ENCODE results near the gene TBRG1. TPM values are rescaled to one million over a fixed set of nuclear protein-coding genes. Genes with fewer than 3 reads are reported as not detected.
A peak's percentile ranks its signal among the peaks of the same experiment; 100 is the strongest.

The TBRG1 gene
- total and polyA plus RNA-seq, 4 donors: 13.4 to 32.4 (median 16.5) TPM

DNA sequence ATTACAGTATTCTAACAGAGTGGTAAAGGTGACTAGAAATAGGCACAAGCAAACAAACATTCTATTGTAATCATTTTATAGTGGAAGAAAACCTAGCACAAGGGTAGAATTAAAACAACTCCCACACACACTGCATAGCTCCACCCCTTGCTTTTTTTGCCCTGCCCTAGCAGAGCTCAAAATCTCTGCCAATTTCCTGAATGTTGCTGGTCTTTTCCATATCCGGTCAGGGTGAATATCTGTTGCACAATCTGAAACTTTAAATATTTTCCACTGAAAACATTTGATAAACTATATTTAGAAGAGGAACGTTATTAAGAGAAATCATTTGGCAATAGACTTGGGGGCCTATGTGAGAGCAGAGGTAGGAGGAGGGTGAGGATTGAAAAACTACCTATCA is 53.7 kb downstream of the TBRG1 start:
- Histone ChIP-seq H3K27ac (ENCODE audit: low read depth in 1 of 2, low read length in 2 of 2) (no peak overlapping the region), H3K27me3 (ENCODE audit: control insufficient read depth in 4 of 4, insufficient read depth in 4 of 4, low read length in 3 of 4) (no peaks in the 10 kb centered on the region), H3K36me3 (ENCODE audit: control insufficient read depth in 4 of 4, insufficient read depth in 3 of 4, low read depth in 1 of 4, low read length in 3 of 4) (no peaks in the 10 kb centered on the region), H3K9ac (ENCODE audit: low read depth in 1 of 2, low read length in 2 of 2) (no peak overlapping the region), H3K9me3 (ENCODE audit: control insufficient read depth in 4 of 4, low read length in 3 of 4) (no peaks in the 10 kb centered on the region), H3K4me3 (ENCODE audit: low read depth in 1 of 3, low read length in 3 of 3) (no peak overlapping the region), H3K4me1 (ENCODE audit: control insufficient read depth in 4 of 4, insufficient read depth in 4 of 4, low read length in 3 of 4) (peaks cover 7 to 19% (median 11%) of the 10 kb centered on the region in 4 donors)
- TF ChIP-seq TAF1 (conservative IDR thresholded peaks at IDR 0.05): no peak
- peak; percentile 26 for TF ChIP-seq YY1 (IDR thresholded peaks at IDR 0.05)
- TF ChIP-seq NR2F2 (IDR thresholded peaks at IDR 0.05): peak; percentile 36
- peak; percentile 12 for TF ChIP-seq REST (IDR thresholded peaks at IDR 0.05)
- peak; percentile 46 to 73 for TF ChIP-seq GABPA (IDR thresholded peaks at IDR 0.05 in 1 of 2, conservative IDR thresholded peaks at IDR 0.05 in 1 of 2)
- no peak for TF ChIP-seq HNF4G (IDR thresholded peaks at IDR 0.05)
- peak in 1 of 2 donors; percentile 14 for TF ChIP-seq JUND (IDR thresholded peaks at IDR 0.05)
- no peak for TF ChIP-seq ATF3 (IDR thresholded peaks at IDR 0.05)
- TF ChIP-seq RAD21 (IDR thresholded peaks at IDR 0.05): no peak
- peak in 1 of 2 donors; percentile 17 for TF ChIP-seq RXRA (IDR thresholded peaks at IDR 0.05)
- TF ChIP-seq, protein P1, sequence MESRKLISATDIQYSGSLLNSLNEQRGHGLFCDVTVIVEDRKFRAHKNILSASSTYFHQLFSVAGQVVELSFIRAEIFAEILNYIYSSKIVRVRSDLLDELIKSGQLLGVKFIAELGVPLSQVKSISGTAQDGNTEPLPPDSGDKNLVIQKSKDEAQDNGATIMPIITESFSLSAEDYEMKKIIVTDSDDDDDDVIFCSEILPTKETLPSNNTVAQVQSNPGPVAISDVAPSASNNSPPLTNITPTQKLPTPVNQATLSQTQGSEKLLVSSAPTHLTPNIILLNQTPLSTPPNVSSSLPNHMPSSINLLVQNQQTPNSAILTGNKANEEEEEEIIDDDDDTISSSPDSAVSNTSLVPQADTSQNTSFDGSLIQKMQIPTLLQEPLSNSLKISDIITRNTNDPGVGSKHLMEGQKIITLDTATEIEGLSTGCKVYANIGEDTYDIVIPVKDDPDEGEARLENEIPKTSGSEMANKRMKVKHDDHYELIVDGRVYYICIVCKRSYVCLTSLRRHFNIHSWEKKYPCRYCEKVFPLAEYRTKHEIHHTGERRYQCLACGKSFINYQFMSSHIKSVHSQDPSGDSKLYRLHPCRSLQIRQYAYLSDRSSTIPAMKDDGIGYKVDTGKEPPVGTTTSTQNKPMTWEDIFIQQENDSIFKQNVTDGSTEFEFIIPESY (IDR thresholded peaks at IDR 0.05): peak; percentile 26
- TF ChIP-seq SP1 (IDR thresholded peaks at IDR 0.05): peak; percentile 42
- no peak for TF ChIP-seq FOXA2 (IDR thresholded peaks at IDR 0.05)
- TF ChIP-seq EGR1 (IDR thresholded peaks at IDR 0.05; ENCODE audit: low read depth in 2 of 2): peak in 1 of 2 donors; percentile 40
- TF ChIP-seq, protein P2, sequence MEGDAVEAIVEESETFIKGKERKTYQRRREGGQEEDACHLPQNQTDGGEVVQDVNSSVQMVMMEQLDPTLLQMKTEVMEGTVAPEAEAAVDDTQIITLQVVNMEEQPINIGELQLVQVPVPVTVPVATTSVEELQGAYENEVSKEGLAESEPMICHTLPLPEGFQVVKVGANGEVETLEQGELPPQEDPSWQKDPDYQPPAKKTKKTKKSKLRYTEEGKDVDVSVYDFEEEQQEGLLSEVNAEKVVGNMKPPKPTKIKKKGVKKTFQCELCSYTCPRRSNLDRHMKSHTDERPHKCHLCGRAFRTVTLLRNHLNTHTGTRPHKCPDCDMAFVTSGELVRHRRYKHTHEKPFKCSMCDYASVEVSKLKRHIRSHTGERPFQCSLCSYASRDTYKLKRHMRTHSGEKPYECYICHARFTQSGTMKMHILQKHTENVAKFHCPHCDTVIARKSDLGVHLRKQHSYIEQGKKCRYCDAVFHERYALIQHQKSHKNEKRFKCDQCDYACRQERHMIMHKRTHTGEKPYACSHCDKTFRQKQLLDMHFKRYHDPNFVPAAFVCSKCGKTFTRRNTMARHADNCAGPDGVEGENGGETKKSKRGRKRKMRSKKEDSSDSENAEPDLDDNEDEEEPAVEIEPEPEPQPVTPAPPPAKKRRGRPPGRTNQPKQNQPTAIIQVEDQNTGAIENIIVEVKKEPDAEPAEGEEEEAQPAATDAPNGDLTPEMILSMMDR (IDR thresholded peaks at IDR 0.05; ENCODE audit: low read depth, low read length, missing input control): no peak
- TF ChIP-seq HNF4A (conservative IDR thresholded peaks at IDR 0.05): peak in 1 of 2 donors; percentile 19
- no peak for DNase-seq (ENCODE audit: low spot score)
- 3% methylated on average over 2 of the region's 2 CpGs for WGBS

DNA sequence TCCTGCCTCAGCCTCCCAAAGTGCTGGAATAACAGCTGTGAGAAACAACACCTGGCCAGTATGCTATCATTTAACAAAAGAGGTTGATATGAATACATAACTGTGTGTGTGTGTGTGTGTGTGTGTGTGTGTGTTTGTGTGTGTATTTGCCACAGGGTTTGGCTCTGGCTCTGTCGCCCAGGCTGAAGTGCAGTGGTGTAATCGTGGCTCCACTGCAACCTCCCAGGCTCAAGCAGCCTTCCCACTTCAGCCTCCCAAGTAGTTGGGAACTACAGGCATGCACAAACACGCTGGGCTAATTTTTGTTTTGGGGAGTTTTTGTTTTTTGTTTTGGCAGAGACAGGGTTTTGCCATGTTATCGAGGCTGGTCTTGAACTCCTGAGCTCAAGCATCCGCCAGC is 55.8 kb downstream of the TBRG1 start:
- no peak overlapping the region for H3K27ac ChIP-seq (ENCODE audit: low read depth in 1 of 2, low read length in 2 of 2)
- H3K4me3 ChIP-seq (ENCODE audit: low read depth in 1 of 3, low read length in 3 of 3): no peak overlapping the region
- H3K27me3 ChIP-seq (ENCODE audit: control insufficient read depth in 4 of 4, insufficient read depth in 4 of 4, low read length in 3 of 4): no peaks in the 10 kb centered on the region
- no peaks in the 10 kb centered on the region for H3K36me3 ChIP-seq (ENCODE audit: control insufficient read depth in 4 of 4, insufficient read depth in 3 of 4, low read depth in 1 of 4, low read length in 3 of 4)
- 80% methylated on average over 5 of the region's 5 CpGs for WGBS
- peaks cover under 1 to 7% (median 3%) of the 10 kb centered on the region in 4 donors for H3K4me1 ChIP-seq (ENCODE audit: control insufficient read depth in 4 of 4, insufficient read depth in 4 of 4, low read length in 3 of 4)
- peaks cover 0 to 4% (median under 1%) of the 10 kb centered on the region in 4 donors for H3K9me3 ChIP-seq (ENCODE audit: control insufficient read depth in 4 of 4, low read length in 3 of 4)
- no peak overlapping the region for H3K9ac ChIP-seq (ENCODE audit: low read depth in 1 of 2, low read length in 2 of 2)
- no peak for DNase-seq (ENCODE audit: low spot score)
- no peak for TF ChIP-seq FOXA1 (IDR thresholded peaks at IDR 0.05)
- no peak for TF ChIP-seq REST (IDR thresholded peaks at IDR 0.05)
- TF ChIP-seq YY1 (IDR thresholded peaks at IDR 0.05): no peak
- TF ChIP-seq TAF1 (conservative IDR thresholded peaks at IDR 0.05): no peak
